Keratinocyte (primary cell): ENCODE results near the gene TNFAIP3.

Experiments used
- CTCF ChIP-seq, 3 experiments: IDR thresholded peaks in 1 of 3; conservative IDR thresholded peaks in 1 of 3; optimal IDR thresholded peaks in 1 of 3; 2 replicates in 2 of 3; 3 replicates in 1 of 3; pipeline versions ENCODE3 to v1.5.1; 2011; ENCODE audit warnings: low read length in 3 of 3, mild to moderate bottlenecking in 3 of 3, moderate library complexity in 2 of 3, control low read depth in 1 of 3, inconsistent platforms in 1 of 3; ENCODE audit not compliant: insufficient read depth in 2 of 3; ENCODE audit errors: extremely low read depth in 1 of 3
- EZH2 ChIP-seq: IDR thresholded peaks from one replicate; pipeline ENCODE4 v1.6.1; 2012; ENCODE audit warnings: inconsistent platforms, mild to moderate bottlenecking, low read length, moderate library complexity

DNA sequence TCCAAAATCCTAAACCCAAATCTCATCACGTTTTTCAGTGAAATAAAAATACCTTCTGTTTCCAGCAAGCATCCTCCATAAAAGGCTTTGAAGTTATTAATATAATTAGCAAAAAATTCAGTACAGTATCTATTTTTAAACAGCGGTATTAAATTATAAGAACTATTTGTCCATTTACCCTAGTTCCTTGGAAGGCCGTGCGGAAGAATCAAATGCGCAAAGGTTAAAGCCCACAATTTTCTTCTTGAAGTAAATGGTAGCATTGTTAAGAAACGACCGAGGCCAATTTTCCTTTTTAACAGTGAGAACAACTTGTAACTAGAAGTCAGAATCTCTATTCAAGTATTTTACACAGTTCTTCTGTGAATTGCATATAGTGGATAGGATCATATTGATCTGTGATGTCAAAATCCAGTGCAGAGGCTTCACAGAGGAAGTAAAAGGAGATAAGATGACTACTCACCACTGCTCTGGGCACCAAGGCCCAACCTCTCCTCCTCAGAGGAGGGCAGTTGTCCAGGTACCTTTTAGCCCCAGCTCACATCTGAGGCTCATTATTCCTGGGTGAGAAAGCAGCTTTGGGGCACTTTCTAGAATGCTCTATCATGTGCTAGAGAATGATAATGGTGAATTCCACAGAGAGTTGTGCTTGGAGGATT is 36.3 kb downstream of the TNFAIP3 start:
- TF ChIP-seq CTCF (optimal IDR thresholded peaks at IDR 0.05 in 1 of 3, IDR thresholded peaks at IDR 0.05 in 1 of 3, conservative IDR thresholded peaks at IDR 0.05 in 1 of 3; ENCODE audit: extremely low read depth in 1 of 3, insufficient read depth in 2 of 3, low read length in 3 of 3) (no peak), EZH2 (no peak)
